Retinal pigment epithelial cell (primary cell): Measurements from ENCODE around the gene APCDD1.

Experiments used
- DNase-seq: peaks from one replicate; pipeline ENCODE4 v3.0.0-alpha.2; 2010; ENCODE audit warnings: low read depth
- H3K4me3 ChIP-seq: 2 replicates; pipeline ENCODE4 v1.5.1; 2011; ENCODE audit warnings: mild to moderate bottlenecking, low read length, control low read depth, moderate library complexity
- TF ChIP-seq, protein P1 (sequence below): conservative IDR thresholded peaks from 2 replicates; pipeline ENCODE4 v1.5.1; 2011; ENCODE audit warnings: low read depth, low read length, control low read depth, inconsistent platforms

APCDD1 gene

DNA sequence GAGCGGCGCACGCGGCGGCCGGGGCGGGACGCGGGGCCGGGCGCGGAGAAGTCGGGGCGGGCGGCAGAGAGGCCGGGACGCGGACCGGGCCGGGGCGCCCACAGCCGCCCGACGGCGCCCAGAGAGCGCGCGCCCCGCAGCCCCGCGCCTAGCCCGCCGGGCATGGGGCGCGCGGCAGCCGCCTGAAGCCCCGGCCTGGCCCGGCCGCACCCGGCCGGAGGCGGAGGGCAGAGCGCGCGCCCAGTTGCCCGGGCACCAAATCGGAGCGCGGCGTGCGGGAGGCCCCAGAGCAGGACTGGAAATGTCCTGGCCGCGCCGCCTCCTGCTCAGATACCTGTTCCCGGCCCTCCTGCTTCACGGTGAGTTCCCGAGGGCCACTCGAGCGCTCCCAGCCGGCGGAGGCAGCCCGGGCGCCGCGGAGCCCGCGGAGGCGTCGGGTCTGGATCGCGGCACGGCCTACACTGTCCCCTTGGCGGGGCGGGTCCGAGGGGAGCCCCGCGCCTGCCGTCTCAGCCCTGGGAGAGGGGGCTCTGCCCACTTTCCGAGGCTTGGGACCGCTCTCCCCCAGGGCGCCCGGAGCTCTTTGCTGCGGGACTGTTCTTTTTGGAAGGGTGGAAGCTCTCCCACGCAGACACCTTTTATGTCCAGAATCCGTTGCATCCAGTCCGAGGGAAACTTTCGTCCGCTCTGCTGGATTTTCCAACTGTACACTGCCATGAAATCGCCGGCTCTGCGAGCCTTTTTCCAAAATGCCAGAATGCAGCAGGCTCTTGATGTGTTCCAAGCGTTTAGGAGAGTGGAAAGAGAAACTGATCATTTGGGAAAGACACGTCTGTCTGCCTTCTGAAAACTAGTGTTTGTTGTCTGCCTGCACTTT, 484 bp downstream of the APCDD1 start:
- H3K4me3 ChIP-seq, result peak overlapping the region; percentile 26
- TF ChIP-seq, protein P1, sequence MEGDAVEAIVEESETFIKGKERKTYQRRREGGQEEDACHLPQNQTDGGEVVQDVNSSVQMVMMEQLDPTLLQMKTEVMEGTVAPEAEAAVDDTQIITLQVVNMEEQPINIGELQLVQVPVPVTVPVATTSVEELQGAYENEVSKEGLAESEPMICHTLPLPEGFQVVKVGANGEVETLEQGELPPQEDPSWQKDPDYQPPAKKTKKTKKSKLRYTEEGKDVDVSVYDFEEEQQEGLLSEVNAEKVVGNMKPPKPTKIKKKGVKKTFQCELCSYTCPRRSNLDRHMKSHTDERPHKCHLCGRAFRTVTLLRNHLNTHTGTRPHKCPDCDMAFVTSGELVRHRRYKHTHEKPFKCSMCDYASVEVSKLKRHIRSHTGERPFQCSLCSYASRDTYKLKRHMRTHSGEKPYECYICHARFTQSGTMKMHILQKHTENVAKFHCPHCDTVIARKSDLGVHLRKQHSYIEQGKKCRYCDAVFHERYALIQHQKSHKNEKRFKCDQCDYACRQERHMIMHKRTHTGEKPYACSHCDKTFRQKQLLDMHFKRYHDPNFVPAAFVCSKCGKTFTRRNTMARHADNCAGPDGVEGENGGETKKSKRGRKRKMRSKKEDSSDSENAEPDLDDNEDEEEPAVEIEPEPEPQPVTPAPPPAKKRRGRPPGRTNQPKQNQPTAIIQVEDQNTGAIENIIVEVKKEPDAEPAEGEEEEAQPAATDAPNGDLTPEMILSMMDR, result no peak
- DNase-seq, result no peak

DNA sequence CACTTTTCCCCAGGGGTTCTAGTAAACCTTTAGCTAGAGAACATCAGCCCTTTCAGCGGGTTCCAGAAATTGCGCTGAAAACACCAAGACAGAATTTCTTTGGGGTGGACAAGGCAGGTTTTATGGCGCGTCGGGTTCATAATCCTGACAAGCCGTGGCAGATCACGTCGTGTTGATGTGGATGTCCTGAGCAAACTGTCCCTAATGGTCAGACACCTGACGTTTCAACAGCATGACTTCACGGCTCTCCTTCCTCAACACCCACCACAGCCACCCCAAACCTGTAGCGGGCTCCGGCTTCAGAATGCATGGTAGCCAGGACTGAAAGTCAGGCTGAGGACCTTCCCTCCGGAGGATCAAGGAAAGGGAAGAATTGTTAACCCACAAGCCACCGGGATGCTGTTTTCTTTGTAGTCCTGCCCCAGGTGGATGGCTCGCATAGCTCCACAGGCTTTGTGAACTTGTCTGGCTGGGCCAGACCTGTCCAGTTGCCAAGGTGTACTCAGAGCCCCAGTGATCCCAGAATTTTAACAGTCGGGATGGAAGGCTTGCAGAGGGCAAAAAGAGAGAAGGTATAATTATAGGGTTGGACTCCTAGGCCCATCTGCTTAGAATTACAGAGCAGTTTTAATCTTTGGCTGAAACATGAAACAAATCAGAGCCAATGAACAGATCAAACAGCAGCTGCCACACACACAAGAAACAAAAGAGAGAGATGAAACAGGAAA, 1.5 kb downstream of the APCDD1 start:
- TF ChIP-seq, protein P1, result no peak
- DNase-seq, result no peak
- no peak overlapping the region for H3K4me3 ChIP-seq

DNA sequence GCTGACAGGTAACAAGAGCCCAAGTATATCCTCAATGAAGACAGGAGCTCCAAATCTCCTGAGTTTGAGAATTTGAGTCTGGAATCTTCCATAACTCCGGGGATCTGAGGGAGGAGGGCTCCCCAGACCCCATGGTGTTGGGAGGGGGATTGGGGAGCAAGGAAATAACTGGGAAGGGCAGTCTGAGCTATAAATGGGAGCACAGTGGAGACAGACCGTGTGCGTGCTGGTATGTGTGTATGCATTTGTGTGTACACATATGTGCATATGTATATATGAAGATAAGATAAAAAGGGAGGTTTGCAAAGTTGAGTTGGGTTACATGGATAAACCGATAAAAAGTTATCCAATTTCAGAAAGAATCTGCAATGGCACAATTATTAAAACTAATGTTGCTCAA, 2.3 kb downstream of the APCDD1 start:
- TF ChIP-seq, protein P1, result no peak
- H3K4me3 ChIP-seq, result no peak overlapping the region
- no peak for DNase-seq

DNA sequence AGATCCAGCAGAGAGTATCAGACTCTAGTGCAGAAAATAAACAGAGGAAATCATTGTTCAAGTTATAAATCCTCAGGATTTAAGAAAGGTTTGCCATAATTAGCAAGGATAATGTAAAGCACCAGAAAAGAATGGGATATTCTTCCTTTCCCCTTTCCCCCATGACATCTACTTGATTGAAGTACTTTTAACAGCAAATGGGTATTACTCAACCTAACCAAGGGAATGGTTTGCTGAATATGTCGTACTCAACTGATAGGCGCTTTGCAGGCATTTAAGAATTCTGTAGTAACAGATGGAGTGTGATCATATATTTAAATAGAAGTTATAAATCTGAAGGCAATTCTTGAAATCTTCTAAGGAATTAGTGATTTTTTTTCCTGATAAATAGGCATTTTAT, 2.7 kb downstream of the APCDD1 start:
- H3K4me3 ChIP-seq, result no peak overlapping the region
- TF ChIP-seq, protein P1, result no peak
- no peak for DNase-seq

GRCh38 chr18:10457767-10458166, 3.3 kb downstream of the APCDD1 start:
- TF ChIP-seq, protein P1, result no peak
- H3K4me3 ChIP-seq, result no peak overlapping the region
- DNase-seq, result no peak

DNA sequence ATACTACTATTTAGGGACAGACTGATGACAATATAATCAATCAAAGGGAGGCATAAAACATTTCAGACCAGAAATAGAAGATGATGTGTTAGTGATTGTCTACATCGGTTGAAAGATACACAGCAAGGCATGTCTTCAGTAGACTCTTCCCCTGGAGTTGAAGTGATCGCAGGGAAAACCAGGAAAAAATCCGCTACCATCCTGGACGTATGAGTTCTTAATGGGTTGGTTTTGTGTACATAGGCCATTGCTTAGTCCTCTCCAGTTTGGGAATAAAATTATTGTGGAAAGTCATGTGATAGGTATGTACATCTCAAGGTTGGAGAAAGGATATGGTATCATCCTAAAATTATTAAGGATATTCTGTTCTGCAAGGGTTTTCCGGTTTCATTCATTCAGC, 4.3 kb downstream of the APCDD1 start:
- DNase-seq, result no peak

More for the DNA sequence above, 4.3 kb downstream of the APCDD1 start:
- H3K4me3 ChIP-seq, result no peak overlapping the region
- TF ChIP-seq, protein P1, result no peak
